Measurements from ENCODE around the gene SLC7A9.
"Not testable (repeated sequence)": the region's sequence is repeated elsewhere in the genome, so short reads cannot be mapped to it uniquely, and the experiment has no call there.

SLC7A9 gene

DNA sequence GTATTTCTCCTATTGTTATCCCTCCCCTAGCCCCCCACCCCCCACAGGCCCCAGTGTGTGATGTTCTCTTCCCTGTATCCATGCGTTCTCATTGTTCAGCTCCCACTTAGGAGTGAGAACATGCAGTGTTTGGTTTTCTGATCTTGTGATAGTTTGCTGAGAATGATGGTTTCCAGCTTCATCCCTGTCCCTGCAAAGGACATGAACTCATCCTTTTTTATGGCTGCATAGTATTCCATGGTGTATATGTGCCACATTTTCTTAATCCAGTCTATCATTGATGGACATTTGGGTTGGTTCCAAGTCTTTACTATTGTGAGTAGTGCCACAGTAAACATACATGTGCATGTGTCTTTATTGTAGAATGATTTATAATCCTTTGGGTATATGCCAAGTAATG is 87.5 kb downstream of the SLC7A9 start:
- DNase-seq, result not testable (repeated sequence)

DNA sequence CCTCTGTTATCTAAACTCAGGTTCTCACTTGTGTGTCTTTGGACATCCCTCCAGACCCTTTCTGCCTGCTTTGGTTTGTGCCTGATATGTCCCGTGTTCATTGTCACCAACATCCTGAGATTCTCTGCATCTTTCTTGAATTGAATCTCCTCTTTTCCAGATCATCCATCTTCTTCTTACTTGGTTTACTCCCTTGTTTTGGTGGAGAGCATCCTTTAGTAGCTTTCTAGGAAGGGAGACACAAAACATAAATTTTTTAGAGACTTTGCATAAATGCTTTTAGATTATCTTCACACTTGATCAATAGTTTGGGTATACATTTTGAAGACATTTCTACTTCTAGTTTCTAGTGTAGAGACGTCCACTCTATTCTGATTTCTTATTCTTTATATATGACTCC is 88.3 kb downstream of the SLC7A9 start:
- no peak for DNase-seq

Data from activated T-cell treated with anti-CD3 and anti-CD28 coated beads for 4 hours (primary cell).